ENCODE results near the gene DXO.

- TF ChIP-seq TCF7L2 (IDR thresholded peaks at IDR 0.05; ENCODE audit: low read depth, low read length), result no peak
- peak; percentile 93 for TF ChIP-seq POLR2AphosphoS5 (IDR thresholded peaks at IDR 0.05; ENCODE audit: low read depth, low read length)
Measured at GRCh38 chr6:31958741-31959739, 12.9 kb downstream of the DXO start, which contains the start of the genes NELFE and SKIC2.
